Measurements from ENCODE around the gene LRBA. TPM values are rescaled to one million over a fixed set of nuclear protein-coding genes. Genes with fewer than 3 reads are reported as not detected.
A peak's percentile ranks its signal among the peaks of the same experiment; 100 is the strongest.

The LRBA gene
- total and polyA plus RNA-seq, 7 donors = 16.8 to 184 (median 91.1) TPM

DNA sequence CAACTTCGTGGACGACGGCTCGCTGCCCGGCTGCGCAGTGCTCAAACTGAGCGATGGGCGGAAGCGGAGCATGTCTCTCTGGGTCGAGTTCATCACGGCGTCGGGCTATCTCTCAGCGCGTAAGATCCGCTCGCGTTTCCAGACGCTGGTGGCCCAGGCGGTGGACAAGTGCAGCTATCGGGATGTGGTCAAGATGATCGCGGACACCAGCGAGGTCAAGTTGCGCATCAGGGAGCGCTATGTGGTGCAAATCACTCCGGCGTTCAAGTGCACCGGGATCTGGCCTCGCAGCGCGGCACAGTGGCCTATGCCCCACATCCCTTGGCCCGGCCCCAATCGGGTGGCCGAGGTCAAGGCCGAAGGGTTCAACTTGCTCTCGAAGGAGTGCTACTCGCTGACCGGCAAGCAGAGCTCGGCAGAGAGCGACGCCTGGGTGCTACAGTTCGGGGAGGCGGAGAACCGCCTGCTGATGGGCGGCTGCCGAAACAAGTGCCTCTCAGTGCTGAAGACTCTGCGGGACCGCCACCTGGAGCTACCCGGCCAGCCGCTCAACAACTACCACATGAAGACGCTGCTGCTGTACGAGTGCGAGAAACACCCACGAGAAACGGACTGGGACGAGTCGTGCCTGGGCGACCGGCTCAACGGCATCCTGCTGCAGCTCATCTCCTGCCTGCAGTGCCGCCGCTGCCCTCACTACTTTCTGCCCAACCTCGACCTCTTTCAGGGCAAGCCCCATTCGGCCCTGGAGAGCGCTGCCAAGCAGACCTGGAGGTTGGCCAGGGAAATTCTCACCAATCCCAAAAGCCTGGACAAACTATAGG, 431.6 kb downstream of the LRBA start:
- WGBS, 2 donors = 74 to 85% methylated on average over 66 of the region's 66 CpGs
- TF ChIP-seq POLR2A (IDR thresholded peaks at IDR 0.05) (no peak), EP300 (IDR thresholded peaks at IDR 0.05) (no peak), POLR2AphosphoS5 (IDR thresholded peaks at IDR 0.05) (peak in 3 of 4 donors; percentile 62 to 78 (median 76))
- Histone ChIP-seq H3K4me3 (peak overlapping the region; percentile 76 to 96 (median 81)), H3K27me3 (no peaks in the 10 kb centered on the region), H3K4me1 (no peaks in the 10 kb centered on the region), H3K9me3 (no peaks in the 10 kb centered on the region), H3K27ac (peak overlapping the region in 3 of 4 donors; percentile 90 to 93 (median 92)), H3K36me3 (no peaks in the 10 kb centered on the region)
- DNase-seq = peak; percentile 85
- intact Hi-C loops (cut with DNase I) = loop anchor here (5.0 kb wide), 2 partner anchors 71 to 581 kb away; no protein-coding TSS in a partner anchor

DNA sequence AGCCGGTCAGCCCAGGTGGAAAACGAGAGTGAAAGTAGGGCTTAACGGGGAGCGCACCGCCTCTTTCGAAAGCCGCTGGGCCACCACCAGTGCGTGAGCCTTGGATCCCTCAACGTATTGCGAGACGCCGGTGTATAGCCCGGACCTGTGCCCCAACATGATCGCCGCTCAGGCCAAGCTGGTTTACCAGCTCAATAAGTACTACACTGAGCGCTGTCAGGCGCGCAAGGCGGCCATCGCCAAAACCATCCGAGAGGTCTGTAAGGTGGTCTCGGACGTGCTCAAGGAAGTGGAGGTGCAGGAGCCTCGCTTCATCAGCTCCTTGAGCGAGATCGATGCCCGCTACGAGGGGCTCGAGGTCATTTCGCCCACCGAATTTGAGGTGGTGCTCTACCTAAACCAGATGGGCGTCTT, 432.2 kb downstream of the LRBA start:
- intact Hi-C loops (cut with DNase I) = loop anchor here (5.0 kb wide), 2 partner anchors 71 to 581 kb away; no protein-coding TSS in a partner anchor
- TF ChIP-seq POLR2A (IDR thresholded peaks at IDR 0.05) = no peak
- peak in 2 of 4 donors; percentile 3 to 11 for TF ChIP-seq POLR2AphosphoS5 (IDR thresholded peaks at IDR 0.05)
- H3K4me3 ChIP-seq = peak overlapping the region; percentile 76 to 96 (median 81)

DNA sequence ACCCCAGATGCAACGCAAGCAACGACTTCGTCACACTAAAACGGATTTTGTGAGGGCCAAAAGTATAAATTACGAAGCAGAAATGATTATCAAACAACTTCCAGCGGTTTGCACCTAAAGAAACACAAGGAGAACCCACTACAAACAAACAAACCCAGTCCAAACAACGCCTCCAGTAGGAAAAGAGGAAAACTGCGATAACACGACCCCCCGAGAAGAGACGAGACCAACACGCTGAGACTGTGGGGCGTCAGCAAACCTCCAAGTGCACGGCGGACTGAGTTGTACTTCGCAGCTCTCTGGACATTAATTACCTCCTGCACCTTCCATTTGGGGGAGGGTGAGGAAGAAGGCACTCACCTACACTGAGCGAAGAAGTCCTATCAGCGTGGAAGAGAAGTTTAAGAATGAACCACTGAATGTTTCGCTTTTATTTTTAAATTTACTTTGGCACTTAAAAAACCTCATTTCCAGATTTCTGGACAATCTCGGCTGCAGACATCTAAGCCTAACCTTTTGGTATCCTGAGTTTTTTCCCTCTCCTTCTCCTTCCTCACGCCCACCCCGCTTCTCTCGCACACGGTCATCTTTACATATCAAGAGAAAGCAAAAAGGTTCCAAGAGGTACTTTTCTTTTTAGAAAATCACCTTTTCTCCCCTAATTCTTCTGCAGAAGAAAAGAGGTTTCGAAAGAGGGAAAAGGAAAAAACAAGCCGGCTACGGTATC, 432.8 kb downstream of the LRBA start, which contains the start of gene MAB21L2:
Gene MAB21L2 (plus strand): TSS at position 6 of the 727 bp plus-strand sequence. CDS start 879 bp downstream, outside the sequence.
- Histone ChIP-seq H3K9me3 (no peaks in the 10 kb centered on the region), H3K4me1 (no peaks in the 10 kb centered on the region), H3K27me3 (no peaks in the 10 kb centered on the region), H3K4me3 (peak within 1 kb of the TSS; percentile 76 to 96 (median 81)), H3K27ac (peak within 1 kb of the TSS in 3 of 4 donors; percentile 90 to 93 (median 92)), H3K36me3 (no peaks in the 10 kb centered on the region)
- WGBS, 2 donors = 79 to 89% methylated on average over 27 of the region's 27 CpGs
- no peak for TF ChIP-seq CTCF (IDR thresholded peaks at IDR 0.05)
- peak; percentile 18 to 49 (median 40) for TF ChIP-seq POLR2AphosphoS5 (IDR thresholded peaks at IDR 0.05)
- TF ChIP-seq EP300 (IDR thresholded peaks at IDR 0.05) = no peak
- intact Hi-C loops (cut with DNase I) = loop anchor here (5.0 kb wide), 2 partner anchors 70 to 580 kb away; no protein-coding TSS in a partner anchor
- peak; percentile 68 for DNase-seq

More for the DNA sequence above, 432.2 kb downstream of the LRBA start:
- 77 to 88% methylated on average over 32 of the region's 32 CpGs for WGBS, 2 donors
- no peaks in the 10 kb centered on the region for H3K36me3 ChIP-seq
- no peaks in the 10 kb centered on the region for H3K27me3 ChIP-seq
- peak; percentile 78 for DNase-seq
- no peaks in the 10 kb centered on the region for H3K9me3 ChIP-seq
- H3K27ac ChIP-seq = peak overlapping the region in 3 of 4 donors; percentile 90 to 93 (median 92)
- no peaks in the 10 kb centered on the region for H3K4me1 ChIP-seq

DNA sequence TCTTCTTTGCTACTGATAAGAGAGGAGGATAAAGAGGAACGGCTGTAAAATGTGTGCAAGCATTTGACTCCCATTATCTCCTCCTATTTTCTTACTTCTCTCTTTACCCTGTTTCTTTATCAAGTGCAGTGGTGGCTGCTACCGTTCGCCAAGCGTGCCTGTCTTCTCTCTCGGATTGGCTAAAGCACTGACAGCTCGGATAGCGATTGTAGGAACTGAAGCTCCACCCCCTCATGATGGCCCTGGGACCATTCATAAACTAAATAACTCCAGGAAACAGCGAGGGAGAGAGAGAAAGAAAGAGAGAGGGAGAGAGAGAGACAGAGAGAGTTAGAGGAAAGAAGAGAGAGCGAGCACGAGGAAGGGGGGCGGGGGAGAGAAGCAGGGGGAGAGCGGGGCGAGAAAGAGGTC, 433.4 kb downstream of the LRBA start:
- Histone ChIP-seq H3K9me3 (no peaks in the 10 kb centered on the region), H3K4me3 (peak overlapping the region; percentile 76 to 96 (median 81)), H3K27ac (peak overlapping the region in 3 of 4 donors; percentile 90 to 93 (median 92)), H3K27me3 (no peaks in the 10 kb centered on the region), H3K4me1 (peaks cover 0 to 6% (median 0%) of the 10 kb centered on the region in 4 donors), H3K36me3 (no peaks in the 10 kb centered on the region)
- WGBS, 2 donors = 78 to 87% methylated on average over 13 of the region's 13 CpGs
- peak; percentile 97 for DNase-seq
- TF ChIP-seq POLR2A (IDR thresholded peaks at IDR 0.05) = peak; percentile 56 to 82
- peak; percentile 91 to 96 (median 94) for TF ChIP-seq POLR2AphosphoS5 (IDR thresholded peaks at IDR 0.05)
- peak in 2 of 4 donors; percentile 54 to 60 for TF ChIP-seq EP300 (IDR thresholded peaks at IDR 0.05)
- no peak for TF ChIP-seq CTCF (IDR thresholded peaks at IDR 0.05)
- intact Hi-C loops (cut with DNase I) = loop anchor here (5.0 kb wide), 2 partner anchors 69 to 579 kb away; no protein-coding TSS in a partner anchor

DNA sequence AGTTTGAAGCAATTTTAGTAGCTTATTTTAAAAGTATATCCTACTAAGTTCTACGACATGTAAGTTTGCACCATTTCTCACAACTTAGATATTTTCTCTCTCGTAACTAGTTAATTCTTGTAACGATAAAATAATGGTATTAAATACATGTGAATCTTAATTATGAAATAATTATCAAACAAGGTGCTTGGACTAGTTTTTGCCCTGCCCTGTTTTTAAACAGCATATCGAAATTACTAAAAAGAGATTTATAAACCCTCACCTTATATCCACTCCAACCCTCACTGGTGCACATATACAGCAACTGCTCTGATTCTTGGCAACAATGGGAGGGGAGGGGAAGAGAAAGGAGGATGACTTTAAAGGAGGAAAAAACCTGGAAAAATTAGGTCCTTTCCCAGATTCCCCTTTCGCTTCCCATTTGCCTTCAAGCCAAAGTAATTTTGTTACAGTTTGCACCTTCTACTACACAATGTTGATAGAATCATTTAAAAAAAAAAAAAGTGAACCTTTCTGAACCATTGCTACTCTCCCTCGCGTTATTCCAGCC, 434.0 kb downstream of the LRBA start:
- no peaks in the 10 kb centered on the region for H3K9me3 ChIP-seq
- WGBS, 2 donors = 84 to 87% methylated on average over 7 of the region's 7 CpGs
- H3K4me1 ChIP-seq = peaks cover 0 to 11% (median 0%) of the 10 kb centered on the region in 4 donors
- DNase-seq = no peak
- TF ChIP-seq EP300 (IDR thresholded peaks at IDR 0.05) (no peak), CTCF (IDR thresholded peaks at IDR 0.05) (no peak), POLR2A (IDR thresholded peaks at IDR 0.05) (no peak), POLR2AphosphoS5 (IDR thresholded peaks at IDR 0.05) (no peak)
- no peaks in the 10 kb centered on the region for H3K36me3 ChIP-seq
- intact Hi-C loops (cut with DNase I) = loop anchor here (5.0 kb wide), 2 partner anchors 69 to 579 kb away; no protein-coding TSS in a partner anchor
- H3K27ac ChIP-seq = peak overlapping the region in 3 of 4 donors; percentile 90 to 93 (median 92)
- H3K27me3 ChIP-seq = no peaks in the 10 kb centered on the region
- H3K4me3 ChIP-seq = peak overlapping the region; percentile 76 to 96 (median 81)
